Central memory CD4-positive, alpha-beta T cell (primary cell): ENCODE data around the gene USP20.

Source experiments
- DNase-seq: peaks from one replicate; pipeline ENCODE4 v3.0.0; 2022

USP20 gene

DNA sequence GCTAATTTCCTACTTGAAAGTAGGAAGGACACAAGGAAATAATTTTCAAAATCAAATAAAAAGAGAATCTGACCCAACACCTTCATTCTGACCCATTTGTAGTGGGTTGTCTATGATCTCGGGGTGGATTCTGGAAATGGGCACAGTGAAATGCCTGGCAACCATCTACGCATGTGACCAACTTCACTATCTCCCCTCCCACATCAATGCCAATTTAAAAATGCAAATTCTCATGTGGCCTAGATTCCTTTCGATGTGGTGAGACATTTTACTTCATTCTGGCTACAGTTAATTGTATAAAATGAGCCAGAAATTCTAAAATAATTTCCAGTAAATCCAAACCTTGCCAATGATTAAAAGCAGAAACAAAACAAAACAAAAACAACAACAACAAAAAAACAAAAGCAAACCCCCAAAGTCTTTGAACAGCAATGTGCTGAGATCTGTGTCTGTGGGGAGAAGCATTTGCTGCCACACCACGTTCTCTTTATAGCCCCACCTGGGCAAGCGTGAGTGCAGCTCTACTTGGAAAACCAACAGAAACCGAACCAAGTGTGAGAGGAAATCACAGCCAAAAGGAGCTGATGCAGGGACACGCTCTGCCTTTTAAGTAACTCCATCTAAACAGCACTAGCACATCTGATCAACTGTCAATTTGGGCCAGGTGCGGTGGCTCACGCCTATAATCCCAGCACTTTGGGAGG lies 59.0 kb downstream of the USP20 start:
- DNase-seq = peak; percentile 79

DNA sequence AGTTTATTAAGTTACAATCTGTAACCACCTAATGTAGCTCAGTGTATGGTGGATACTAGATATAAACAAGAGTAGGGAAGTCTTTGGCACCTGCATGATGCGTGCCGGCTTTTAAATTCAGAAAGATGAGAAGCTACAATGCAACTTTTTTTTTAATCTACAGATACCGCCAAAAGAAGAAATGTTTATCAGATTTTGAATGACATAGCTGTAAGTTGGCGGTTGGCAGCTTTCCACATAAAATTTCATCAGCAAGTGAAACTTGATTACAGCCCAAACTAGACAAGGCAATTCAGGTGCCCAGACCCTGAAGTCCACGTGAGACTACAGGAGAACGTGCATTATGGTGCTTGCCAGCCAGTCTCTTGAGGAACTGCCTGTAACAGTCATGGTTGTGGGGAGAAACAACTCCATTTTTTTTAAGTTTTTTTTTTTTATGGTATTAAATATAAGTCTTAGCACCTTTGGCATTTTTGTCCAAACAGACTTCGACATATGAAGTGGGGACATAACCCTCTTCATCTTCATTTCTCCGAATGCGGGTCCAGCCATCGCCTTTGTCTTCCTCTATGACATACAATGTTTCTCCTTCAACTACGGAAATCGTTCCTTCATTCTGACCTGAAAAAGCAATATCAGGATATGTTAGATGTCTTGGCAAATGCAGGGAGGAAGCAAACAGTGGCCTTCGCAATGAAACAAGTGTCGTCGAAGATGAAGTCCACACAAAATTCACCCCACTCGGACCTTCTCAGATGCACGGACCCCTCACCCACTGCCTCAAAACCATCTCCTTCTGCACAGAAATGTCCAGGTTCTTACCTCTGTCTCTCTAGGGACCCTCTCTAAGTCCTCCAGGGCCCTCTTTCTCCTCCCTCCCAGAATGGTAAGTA lies 60.4 kb downstream of the USP20 start:
- DNase-seq = peak; percentile 73

DNA sequence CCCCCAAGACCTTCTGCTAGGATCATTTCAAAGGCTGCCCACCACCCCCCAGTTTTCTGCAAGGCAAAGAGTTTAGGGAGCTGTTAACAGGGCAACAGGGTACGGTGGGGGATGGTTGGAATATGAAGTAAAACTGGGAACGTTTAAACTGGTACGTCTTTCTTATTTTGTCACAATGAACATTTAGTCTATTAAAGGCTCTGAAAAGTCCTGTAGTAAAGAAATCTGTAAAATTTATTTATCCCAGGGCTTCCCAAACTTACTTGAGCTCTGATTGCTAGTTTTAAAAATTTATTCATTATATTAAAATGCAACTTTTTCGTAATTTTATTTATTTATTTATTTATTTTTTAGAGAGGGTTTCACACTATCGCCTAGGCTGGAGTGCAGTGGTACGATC lies 62.0 kb downstream of the USP20 start:
- no peak for DNase-seq

DNA sequence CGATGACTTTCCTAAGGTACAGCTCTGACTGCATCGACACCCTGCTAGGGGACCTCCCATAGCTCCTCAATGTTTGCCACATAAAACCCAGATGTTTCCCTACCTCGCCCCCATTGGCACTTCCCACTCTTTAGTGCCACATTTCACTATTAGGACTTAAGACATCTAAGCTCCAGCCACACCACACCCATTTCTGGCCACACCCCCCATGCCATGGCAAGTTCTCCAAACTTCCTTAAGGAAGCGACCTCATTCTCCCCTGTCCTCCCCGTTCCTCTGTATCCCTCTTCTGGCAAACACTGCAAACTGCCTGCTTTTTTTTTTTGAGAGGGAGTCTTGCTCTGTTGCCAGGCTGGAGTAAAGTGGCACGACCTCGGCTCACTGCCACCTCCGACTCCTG lies 62.9 kb downstream of the USP20 start:
- DNase-seq = no peak

DNA sequence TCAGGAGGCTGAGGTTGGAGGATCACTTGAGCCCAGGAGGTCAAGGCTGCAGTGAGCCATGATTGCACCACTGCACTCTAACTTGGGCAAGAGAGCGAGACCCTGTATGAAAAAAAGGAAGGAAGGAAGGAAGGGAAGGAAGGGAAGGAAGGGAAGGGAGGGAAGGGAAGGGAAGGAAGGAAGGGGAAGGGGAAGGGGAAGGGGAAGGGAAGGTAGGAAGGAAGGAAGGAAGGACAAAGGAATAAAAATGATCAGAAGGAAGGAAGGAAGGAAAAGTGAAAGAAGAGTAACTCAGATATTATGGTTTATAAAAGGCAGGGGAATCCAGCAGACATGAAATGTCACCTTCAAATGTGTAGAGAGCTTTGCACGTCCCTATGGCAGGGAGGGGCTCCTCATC lies 64.4 kb downstream of the USP20 start:
- DNase-seq = no peak

DNA sequence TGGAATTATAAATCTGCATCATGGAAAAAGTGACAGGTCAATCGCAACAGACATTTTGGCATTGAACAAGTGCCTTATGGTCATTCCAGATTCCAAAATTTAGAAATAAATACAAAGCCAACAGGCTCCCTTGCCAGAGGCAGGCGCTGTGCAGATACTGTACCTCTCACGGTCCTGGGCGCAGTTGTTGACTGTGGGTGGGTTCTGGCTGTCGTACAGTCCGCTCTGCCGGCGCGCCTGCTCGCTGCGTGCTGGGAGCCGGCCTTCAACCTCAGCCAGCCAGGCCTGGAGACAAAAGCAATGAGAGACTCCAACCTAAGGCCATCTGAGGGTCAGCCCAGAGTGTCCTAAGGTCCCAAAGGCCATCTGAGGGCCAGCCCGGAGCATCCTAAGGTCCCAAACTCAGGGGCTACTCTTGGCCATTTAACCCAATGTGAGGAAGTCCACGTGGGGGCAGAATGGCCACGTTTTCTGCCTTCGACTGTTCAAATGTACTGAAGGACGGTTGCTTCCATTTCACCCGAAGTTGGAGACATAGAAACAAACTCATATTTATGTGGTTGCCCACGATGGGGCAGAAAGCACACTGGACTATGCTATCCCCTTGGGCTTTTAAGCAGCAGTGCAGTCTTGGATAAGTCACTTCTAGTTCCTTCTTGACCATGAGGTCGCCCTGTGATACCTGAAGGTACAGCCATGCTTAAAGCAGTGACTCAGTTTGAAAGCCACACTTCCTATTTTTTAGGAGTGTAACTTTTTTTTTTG lies 65.2 kb downstream of the USP20 start:
- DNase-seq = no peak

DNA sequence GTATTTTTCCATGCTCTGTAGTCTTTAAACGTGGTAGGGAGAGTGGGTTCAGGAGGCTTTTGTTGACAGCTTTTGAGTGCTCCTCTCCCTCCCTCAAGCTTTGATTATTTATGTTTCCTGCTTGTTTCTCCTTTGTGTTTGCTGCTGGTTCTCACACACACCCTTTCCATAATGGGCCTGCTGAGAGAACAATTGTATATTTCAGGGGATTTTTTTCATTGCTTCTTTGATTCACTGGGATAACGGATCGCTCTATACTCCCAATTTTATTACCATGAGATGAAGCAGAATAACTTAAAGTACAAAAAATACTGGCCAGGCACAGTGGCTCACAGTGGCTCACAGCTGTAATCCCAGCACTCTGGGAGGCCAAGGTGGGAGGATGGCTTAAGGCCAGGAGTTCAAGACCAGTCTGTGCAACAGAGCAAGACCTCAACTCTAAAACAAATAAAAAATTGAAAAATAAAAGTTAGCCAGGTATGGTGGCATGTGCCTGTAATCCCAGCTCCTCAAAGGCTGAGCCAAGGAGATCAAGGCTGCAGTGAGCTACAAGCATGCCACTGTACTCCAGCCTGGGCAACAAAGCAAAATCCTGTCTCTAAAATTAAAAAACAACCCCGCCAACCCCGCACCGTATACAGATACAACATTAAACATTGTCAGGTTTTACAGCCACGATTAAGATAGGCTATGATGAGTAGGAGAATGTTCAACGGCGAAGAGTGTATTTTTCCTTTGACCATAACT lies 66.9 kb downstream of the USP20 start:
- no peak for DNase-seq

DNA sequence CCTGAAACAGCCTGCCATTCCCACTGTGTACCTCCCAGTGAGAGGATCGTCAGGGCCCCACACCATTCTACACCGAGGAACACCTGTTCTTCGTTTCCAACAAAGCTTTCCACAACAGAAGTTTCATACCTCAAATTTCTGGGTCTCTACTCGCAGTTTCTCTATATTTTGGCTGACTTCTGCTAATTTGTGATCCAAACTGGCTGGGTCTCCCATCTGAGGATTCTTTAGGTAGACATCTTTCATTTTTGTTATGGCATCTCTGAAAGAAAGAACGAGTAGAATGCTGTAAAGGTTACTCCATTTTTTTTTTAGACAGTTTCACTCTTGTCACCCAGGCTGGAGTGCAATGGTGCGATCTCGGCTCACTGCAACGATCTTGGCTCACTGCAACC lies 67.5 kb downstream of the USP20 start:
- no peak for DNase-seq

DNA sequence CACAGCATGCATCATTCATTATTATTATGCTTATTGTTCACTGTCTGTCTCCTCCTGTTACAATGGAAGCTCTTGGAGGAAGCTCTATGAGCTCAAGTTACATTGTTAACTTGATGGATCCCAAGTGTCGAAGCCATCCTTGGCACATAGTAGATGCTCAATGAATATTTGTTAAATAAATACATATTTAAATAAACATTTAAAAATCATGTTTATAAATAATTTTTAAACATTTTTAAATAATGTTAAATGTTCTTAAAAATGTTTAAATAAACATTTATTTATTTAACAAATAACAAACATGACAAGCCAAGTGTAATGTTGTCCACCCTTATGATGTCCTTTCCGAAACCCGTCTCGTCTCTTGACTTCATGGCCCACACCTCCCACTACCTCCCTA lies 69.5 kb downstream of the USP20 start:
- DNase-seq = no peak

DNA sequence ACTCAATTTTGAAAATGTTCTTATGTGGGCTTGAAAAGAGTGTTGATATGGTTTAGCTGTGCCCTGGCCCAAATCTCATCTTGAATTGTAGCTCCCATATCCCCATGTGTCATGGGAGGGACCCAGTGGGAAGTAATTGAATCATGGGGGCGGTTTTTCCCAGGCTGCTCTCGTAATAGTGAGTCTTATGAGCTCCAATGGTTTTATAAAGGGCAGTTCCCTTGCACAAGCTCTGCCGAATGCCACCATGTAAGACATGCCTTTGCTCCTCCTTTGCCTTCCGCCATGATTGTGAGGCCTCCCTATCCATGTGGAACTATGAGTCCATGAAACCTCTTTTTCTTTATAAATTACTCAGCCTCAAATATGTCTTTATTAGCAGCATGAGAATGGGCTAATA lies 71.0 kb downstream of the USP20 start:
- DNase-seq = no peak

DNA sequence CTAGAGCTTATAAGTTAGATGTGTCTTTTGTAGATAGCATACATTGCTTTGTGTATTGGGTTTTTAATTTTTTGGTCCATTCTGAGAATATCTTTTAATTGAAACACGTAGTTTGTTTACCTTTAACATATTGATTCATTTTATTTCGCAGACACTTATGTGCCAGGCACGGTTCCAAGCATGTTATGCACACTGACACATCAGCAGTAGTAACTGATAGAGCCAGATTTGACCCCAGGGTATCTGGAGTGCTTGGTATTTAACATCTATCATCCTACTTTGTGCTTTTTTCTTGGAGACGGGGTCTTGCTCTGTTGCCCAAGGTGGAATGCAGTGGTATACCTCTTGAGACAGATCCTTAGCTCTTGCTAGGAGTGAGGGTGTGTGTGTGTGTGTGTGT lies 71.9 kb downstream of the USP20 start:
- DNase-seq = no peak

DNA sequence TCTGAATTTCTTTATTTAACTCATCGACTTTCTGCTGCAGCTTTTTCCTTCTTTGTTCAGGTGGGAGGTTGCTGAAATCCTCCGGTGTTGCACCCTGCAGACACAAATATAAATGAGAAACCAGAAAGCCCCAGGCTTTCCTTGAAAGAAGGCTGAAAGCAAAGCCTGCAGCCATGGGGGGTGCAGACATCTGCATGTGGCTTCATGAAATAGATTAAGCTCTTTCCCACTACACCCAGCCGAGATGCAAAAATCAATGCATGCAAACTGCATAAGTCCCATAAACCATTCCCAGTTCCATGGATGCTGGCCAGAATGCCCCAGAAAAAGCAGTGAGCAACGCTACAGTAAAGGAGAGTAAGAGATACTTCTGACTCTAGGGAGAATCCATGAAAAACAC lies 73.6 kb downstream of the USP20 start:
- DNase-seq = no peak

DNA sequence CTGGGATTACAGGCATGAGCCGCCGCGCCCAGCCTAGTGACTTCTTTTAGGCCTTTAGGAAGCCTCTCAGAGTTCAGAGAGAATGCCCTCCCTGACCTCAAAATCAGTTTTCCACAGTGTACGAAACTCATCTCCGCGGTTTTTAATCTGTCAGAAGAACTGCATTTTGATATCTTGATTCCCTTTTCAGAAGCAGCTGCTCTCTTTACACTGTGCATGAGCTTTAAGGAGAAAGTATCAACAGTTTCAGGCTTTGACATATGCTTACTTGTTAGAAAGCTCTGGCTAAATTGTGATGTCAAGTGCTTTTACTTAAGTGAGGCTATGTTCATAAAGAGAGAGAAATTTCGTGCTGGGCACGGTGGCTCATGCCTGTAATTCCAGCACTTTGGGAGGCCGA lies 74.6 kb downstream of the USP20 start:
- DNase-seq = no peak

DNA sequence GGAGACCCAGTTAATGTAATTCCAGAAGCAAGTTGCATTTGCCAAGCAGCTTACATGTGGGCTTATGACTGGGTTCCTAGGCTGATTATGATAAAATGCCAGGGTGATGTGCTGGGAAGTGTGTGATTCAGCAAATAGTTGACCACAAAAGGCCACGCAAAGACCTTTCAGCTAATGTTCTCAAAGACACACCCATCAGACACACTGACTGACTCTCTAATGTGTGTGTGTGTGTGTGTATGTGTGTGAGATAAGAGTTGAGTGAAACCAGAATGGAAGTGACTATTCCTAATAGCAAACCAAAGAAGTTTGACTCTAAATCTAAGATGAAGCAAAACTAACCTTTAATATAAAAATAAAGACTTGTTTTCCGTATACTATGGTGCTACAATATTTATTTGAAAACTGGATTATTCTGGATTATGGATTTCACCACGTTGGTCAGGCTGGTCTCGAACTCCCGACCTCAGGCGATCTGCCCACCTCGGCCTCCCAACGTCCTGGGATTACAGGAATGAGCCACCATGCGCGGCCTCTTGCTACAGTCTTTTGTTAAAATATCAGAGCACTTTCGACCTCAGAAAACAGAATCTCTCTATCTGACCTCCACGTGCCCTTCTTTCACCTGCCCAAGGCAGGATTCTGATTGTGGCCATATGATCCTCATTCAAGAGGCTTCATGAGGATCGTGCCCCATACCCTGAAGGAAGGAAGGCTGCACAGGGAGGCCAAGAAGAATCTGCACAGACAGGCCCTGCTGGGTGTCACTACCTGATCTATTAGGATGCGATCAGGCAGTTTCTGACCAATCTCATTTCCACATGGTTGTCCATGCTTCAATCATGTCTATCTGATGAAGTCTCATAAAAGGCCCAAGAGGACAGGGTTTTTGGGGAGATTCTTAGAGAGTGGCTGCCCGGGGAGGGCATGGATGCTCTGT lies 75.6 kb downstream of the USP20 start:
- DNase-seq = no peak

DNA sequence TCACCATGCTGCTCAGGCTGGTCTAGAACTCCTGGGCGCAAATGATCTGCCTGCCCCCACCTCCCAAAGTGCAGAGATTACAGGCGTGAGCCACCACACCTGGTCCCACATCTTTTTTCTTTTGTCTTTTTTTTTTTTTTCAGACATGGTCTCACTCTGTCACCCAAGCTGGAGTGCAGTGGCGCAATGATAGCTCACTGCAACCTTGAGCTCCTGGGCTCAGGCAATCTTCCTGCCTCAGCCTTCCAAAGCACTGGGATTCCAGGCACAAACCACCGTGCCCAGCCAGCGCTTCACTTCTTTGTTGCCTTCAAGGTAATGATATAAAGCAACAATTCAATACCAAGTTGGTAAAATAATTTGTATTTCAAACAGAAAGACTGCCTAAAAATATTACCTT lies 78.8 kb downstream of the USP20 start:
- no peak for DNase-seq

DNA sequence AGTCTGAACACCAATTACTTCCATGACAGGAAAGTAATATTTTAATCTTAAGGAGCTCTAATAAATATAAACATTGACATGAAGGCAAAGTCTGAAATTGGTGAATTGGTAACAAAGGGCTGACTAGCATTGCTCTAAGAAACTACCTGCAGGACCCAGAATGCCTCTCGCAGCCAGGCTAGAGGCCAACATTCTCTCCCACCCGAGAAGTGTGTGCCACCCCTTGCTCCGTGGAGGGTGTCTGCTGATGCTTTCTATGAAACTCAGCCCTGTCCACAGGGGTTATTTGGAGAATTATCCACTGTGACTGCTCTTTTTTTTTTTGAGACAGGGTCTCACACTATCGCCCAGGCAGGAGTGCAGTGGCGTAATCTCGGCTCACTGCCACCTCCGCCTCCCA lies 81.4 kb downstream of the USP20 start:
- no peak for DNase-seq

DNA sequence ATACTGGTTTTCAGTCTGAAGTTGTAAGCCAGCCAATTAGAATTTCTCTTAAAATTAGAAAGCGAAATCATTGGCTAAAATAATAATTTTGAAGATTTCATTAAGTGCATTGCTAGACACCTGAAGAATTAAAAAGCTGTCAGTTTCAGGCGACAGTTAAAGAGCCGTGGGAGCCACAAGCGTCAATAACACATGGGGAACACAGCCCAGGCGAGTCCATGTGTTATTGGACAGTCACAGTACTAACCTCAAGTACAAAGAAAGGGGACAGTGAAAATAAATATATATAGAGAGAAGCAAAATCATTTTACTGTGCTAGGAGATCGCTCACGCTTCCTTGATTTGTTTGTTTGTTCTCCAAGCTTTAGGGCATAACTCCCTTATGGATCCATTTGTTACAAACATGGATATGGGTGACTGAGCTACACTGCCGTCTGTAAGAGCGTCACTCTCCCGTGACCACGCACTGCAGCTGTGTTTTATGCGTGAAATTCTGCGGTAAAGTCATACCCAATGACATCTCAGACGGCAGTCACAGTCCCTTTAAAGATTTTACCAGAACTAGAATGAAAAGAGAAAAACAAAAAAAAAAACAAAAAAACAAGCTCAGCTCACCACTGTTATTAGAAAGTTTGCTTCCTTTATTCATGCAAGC lies 83.2 kb downstream of the USP20 start:
- DNase-seq = no peak

DNA sequence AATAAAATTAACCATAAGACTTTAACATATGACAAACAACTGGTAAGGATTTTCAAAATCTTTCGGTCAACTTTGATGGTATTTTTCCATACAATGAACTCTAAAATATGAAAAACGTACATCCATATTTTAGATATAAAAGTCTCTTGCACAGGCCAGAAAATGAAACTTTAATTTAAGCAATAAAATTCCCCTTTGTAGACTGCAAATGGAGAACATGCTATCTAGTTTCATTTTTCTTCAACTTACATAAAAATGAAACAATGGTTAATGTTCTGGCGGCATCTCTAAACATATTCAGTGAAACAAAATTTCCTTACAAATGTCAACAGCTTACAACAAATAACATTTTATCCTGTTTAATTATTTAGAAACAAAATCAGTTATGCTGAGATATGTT lies 84.0 kb downstream of the USP20 start:
- no peak for DNase-seq

DNA sequence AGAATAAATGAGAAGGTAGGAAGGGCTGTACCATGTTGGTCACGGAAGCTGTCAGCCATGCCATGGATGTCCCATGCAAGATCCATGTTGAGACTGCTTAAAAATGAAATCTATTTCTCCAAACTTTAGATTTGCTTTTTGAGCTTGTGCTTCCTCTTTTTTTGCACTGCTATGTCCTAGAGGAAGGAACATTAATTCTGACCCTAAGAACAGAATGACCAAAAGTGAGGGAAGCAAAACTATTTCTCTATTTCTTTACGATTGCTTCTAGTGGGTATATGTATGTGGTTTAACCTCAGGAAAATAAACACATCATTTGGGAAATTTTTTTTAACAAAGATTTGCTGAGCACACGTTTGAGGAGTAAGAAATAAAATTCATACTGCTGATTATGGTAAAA lies 84.6 kb downstream of the USP20 start:
- no peak for DNase-seq

DNA sequence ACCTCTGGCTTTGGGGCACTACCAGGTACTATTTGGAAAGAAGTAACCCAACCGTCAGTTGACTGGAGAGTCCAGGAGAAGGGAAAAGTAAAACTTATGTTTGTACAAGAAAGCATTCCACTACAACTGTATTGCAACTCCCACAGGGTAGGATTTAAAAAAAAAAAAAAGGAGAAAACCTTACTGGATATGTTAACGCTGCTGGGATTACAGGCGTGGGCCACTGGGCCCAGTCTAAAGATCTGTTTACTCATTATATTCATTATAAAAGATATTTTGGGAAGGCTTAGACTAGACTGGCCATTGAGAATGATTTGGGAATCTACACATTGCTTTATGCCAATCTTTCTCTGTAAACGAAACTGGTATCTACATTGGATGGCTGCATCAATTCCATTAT lies 86.6 kb downstream of the USP20 start:
- no peak for DNase-seq

DNA sequence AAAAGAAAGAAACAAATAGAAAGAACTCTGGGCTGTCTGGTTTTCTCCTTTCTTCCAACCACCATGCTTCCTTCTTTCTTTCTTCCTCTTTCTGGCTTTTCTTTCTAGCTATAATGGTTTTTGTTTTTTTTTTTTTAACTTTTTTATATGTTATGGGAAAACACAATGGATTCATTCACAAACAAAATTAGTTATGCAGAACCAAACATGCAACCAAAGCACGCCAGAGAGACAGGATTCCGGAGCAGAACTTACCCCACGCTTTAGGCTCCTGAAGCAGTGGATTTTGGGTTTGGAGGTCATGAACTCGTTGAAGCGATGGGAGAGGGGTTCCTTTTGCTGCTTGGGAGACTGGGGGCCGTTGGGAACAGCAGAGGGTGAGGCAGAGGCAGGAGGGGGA lies 88.3 kb downstream of the USP20 start:
- DNase-seq = no peak
